Right ventricle myocardium superior (tissue), 1 donor: ENCODE measurements around the gene KLHL6. TPM values are rescaled to one million over a fixed set of nuclear protein-coding genes. Genes with fewer than 3 reads are reported as not detected.

ENCODE experiments used
- ATAC-seq: fragments of 200-7000 bp; cut with Tn5 transposase; one replicate; pipeline ENCODE4 v1.9.1; 2020; ENCODE audit warnings: mild to moderate bottlenecking; ENCODE audit not compliant: poor library complexity
- DNase-seq: peaks from one replicate; pipeline ENCODE4 v3.0.0-alpha.2; 2020
- intact Hi-C: fragments of 100-400 bp; cut with DNase I; formaldehyde crosslinking; loops from one replicate; pipeline ENCODE4 v1.11.2; 2022
- long read RNA-seq: library from polyadenylated mRNA; unstranded; transcript quantifications from one replicate; pipeline ENCODE4 v2.0.0, GENCODE V29; 2021
- total RNA-seq: library from RNA; stranded (reverse); fragmentation: NEBNext Ultra II Directional; extraction: Animal tissue kit (Norgen Biotek cat#: 25700); gene quantifications from one replicate; pipeline ENCODE4 v1.2.1, GENCODE V29; 2021
- donor health status: DM: no; HTN: yes; CAD: no; lungs with severe emphysema.

KLHL6 gene, protein sequence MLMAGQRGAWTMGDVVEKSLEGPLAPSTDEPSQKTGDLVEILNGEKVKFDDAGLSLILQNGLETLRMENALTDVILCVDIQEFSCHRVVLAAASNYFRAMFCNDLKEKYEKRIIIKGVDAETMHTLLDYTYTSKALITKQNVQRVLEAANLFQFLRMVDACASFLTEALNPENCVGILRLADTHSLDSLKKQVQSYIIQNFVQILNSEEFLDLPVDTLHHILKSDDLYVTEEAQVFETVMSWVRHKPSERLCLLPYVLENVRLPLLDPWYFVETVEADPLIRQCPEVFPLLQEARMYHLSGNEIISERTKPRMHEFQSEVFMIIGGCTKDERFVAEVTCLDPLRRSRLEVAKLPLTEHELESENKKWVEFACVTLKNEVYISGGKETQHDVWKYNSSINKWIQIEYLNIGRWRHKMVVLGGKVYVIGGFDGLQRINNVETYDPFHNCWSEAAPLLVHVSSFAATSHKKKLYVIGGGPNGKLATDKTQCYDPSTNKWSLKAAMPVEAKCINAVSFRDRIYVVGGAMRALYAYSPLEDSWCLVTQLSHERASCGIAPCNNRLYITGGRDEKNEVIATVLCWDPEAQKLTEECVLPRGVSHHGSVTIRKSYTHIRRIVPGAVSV
- total RNA-seq, result 0.65 TPM
- long read RNA-seq, full-length matches to known transcripts, result 1 of 2 reads
- long read RNA-seq, partial matches to known transcripts, result 1 of 2 reads
- long read RNA-seq, other reads (novel, unspliced or antisense), result 0 of 2 reads

DNA sequence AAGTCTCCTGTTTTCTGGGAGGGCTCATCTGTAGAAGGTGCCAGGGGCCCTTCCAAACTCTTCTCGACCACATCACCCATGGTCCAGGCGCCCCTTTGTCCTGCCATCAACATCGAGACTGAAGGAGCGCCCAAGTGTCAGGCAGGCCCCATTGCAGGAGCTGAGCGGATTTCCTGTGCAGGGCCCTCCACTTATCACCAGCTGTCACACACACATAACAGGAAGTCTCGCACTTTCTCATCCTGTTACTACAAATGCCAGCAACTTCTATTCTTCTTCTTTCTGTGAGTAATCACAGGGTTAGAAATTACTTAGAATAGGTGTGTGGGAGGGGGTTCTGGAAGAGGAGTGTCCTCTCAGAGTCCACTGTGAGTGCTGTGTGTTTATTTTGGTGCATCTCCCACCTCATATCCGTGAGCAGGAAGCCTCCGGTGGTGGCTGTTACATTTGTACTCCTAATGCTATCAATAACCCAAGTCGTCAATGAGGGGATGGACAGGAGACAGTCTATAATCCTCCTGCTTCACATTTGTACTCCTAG, at the start of gene KLHL6:
Gene KLHL6 (minus strand): TSS at position 166 of the 541 bp plus-strand sequence. CDS start 53 bp downstream, at position 113.
- peak; percentile 74 for ATAC-seq
- DNase-seq, result peak; percentile 65
- intact Hi-C loops, result no loop called here

DNA sequence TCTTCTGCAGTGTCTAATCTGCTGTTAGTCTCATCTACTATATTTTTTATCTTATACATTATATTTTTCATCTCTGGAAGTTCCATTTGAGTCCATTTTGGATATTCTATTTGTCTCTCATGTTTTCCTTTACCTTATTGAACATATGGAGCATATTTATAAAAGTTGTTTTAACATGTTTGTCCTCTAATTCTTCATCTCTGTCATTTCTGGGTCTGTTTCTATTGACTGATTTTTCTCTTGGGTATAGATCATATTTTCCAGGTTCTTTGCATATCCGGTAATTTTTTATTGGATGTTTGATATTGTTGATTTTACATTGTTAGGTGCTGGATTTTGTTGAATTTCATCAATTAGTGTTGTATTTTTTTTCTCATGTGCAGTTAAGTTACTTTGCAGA, 42.5 kb upstream of the KLHL6 start:
- DNase-seq (no peak), ATAC-seq (no peak)
- intact Hi-C loops, result no loop called here

DNA sequence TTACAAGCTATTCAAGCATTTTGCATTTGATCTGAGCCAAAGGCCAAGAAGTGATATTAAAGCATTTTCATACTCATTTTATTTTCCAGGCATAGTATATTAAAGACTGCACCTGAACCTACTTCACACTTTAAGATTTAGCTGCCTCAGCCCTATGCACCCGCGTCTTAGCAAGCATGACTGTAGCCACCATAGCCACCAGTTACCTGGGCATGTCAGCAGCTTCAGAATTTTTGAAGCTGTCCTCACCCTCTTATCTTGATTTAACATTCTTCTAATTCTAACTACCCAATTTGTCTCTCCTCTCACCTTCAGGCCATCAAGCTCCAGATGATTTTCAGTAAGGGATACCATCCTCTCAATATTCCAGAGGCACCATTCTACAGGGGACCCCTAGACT, 39.1 kb upstream of the KLHL6 start:
- intact Hi-C loops, result no loop called here
- ATAC-seq (no peak), DNase-seq (no peak)

DNA sequence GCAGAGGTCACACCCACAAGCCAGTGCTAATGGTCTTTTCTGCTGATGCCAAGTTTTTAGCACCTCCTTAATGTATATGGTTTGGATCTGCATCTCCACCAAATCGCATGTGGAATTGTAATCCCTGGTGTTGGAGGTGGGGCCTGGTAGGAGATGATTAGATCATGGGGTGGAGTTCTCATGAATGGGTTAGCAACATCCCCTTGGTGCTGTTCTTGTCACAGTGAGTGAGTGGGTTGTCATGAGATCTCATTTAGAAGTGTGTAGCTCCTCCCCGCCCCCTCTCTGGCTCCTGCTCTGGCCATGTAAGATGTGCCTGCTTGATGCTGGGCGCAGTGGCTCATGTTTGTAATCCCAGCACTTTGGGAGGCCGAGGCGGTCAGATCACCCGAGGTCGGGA, 37.3 kb upstream of the KLHL6 start:
- intact Hi-C loops, result no loop called here
- no peak for DNase-seq
- no peak for ATAC-seq

DNA sequence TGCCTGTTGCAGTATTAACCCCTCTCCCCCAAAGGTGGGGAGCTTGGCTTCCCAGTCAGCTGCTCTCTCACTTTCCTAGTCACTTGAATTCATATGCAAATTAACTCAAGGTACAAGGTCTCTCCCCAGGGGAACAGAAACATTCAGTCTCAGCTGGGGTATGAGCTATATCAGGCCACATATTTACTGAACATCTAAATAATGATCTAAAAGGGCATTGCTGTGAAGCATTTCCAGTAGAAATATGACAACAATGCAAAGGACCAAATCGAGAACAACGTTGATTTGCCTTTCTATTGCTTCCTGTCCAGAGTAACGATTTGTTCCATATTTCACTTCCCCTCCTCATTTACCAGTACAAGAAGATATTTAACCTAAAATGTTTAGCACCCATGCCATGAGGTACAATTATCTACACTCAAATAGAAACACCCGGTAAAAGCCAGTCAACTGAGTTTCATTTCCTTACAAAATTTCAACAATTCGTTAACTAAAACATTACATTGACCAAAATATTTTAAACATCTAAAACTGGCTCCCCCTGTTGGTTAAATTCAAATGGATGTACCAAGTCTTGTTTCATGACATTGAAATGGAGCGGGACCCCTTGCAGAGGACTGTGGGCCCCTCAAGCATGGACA, 36.5 kb upstream of the KLHL6 start:
- ATAC-seq (no peak), DNase-seq (no peak)
- intact Hi-C loops, result no loop called here

DNA sequence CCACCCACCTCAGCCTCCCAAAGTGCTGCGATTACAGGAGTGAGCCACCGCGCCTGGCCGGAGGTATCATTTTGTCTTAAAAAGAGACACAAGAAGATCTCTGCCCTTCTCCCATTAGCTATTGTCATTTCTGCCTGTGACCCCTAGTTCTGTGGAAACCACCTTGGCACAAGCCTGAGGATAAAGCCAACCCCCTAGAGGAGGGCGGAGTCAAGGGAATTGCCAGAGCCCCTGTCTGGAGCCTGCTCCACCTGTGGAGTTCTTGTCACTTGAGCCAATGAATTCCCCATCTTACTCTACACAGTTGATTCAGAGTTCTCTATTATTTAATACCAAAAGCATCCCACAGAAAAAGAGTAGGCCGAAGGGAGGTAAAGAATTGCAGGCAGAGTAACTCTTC, 34.9 kb upstream of the KLHL6 start:
- no peak for DNase-seq
- no peak for ATAC-seq
- intact Hi-C loops, result no loop called here

DNA sequence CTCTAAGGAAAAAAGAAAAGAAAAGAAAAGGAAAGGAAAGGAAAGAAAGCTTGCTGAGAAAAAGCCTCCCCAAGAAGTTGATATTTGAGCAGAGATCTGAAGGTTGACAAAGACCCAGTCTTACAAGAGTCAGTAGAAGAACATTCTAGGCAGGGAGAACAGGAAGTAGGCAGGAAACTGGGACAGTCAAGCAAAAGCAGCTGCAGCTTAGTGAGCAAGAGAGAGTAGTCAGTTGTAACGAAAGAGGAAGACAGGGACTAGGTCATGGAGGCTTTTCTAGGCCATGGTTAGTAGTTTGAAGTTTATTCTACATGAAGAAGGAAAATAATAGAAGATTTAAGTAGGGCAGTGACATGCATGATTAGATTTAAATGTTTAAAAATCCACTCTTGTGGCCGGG, 31.8 kb upstream of the KLHL6 start:
- ATAC-seq (no peak), DNase-seq (no peak)
- intact Hi-C loops, result no loop called here

DNA sequence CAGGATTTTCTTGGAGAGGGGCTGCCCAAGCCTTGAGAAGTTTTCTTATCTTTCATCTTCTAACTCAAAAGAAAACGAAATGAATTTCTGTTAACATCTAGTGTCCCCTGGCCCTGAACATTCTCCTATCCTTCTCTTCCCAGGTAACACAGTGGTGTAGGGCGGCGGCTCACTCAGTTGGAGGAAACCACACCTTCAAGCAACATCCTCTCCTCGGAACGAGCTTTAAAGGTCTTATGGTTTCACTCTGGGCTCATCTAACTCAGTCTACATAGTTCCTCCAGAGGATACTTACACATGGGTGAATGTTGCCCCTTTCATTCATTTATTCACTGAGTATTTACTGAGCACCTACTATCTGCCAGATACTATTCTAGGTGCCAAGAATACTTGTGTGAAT, 31.0 kb upstream of the KLHL6 start:
- ATAC-seq (no peak), DNase-seq (no peak)
- intact Hi-C loops, result no loop called here

DNA sequence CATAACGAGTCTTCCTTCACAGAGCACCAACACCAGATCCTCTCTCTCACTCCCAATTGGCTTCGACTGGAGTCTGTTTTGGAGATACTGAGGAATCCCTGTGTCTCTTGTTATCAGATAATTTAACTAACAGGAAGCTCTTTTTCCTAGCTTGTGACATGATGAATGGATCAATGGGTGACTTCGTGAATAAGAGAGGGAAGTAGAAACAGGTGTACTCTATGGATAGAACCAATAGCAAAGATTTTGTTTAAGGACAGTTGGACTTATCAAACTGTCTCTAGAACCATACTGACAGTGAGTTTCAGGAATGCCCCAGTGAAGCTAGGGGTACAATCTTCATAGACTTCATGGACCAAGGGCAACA, 29.4 kb upstream of the KLHL6 start:
- DNase-seq (no peak), ATAC-seq (no peak)
- intact Hi-C loops, result loop anchor here (5.0 kb wide), 1 partner anchor 42 kb away; no protein-coding TSS in a partner anchor

DNA sequence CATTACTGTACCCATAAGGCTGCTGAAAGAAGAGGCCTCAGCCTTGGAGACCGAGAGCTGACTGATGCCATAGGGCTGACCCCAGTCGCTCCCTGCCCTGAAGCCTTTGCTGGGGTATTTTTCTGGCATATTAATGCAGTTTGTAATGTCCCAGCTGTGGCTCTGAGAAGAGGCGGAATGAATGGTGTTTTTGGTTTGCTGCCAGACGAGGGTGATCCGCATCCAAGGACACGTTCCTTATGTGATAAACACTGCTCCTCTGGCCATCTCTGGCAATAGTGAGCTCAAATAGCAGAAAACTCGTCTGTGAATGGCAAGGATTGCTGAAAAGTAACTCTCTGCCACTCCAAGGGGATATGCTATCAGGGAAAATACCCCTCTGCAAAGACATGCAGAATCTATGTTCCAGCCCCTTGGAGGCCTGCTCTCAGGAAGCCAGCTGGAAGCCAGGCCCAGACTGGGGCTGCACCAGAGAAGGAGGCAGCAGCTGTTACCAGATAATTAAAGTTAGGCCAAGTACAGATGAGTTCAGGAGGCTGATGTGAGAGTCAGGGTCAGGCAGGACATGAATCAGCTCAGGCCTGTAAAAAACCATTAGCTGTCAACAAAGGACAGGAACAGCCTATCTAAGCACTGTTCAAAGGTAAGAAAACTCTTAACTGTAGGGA, 28.9 kb upstream of the KLHL6 start:
- ATAC-seq (peak; percentile 72), DNase-seq (peak; percentile 72)
- intact Hi-C loops, result loop anchor here (5.0 kb wide), 1 partner anchor 43 kb away; no protein-coding TSS in a partner anchor

DNA sequence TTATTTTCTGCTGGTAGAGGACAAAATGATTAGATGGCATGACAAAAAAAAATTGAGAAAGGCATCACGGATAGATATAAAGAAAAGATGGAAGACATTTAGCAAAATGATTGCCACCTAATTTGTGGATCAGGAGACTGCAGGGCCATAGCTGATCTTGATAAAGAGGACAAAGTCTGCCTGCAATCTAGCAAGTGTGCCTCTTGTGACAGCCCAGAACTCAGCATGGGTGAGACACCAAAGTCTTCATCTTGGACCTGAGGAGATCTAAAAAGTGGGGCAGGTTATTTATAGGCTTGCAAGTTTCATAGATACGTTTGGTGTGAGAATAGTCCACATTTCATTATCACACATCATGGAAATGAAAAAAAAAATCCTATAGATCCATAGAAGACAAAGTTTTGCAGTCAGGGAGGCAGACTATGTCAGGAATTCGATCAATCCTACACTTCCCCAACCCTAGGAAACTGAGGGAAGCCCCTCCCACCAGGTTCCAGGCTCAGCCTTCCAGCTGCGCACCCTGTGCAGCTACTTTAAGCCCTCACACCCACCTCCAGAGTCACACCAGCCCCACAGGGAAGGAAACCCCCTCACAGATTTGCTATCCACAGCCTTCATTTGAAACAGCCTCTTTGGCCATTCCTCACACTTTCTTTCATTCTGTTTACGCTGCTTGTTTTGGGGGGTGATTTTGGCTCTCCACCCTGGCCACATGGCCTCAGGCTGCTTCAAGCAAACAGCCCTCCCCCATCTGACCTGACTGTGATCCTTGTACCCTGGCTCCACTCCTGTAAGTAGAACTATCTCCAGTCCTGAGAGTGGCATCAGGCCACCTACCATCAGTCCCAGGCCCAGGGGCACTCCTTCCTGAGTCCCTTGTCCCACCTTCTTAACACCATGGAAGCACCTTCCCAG, 28.1 kb upstream of the KLHL6 start:
- peak; percentile 38 for ATAC-seq
- intact Hi-C loops, result loop anchor here (5.0 kb wide), 1 partner anchor 44 kb away; no protein-coding TSS in a partner anchor
- no peak for DNase-seq

DNA sequence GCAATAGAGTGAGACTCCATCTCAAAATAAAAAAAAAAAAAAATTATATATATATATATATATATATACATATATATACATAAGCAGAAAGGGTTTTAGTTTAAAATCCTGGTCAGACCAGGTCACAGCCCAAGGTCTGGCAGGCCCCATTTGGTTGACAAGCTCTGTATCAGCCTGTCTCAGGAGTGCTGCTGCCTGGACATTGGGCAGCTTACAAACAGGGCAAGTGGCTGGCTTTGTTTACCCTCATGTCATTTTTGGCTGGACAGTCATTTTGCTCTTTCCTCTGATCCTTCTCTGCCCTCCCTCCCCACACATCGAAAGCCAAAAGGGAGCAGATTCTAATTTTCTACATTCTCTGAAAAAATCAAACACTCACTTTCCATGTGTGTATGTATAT, 26.7 kb upstream of the KLHL6 start:
- DNase-seq (no peak), ATAC-seq (peak; percentile 35)
- intact Hi-C loops, result loop anchor here (5.0 kb wide), 1 partner anchor 45 kb away; no protein-coding TSS in a partner anchor

DNA sequence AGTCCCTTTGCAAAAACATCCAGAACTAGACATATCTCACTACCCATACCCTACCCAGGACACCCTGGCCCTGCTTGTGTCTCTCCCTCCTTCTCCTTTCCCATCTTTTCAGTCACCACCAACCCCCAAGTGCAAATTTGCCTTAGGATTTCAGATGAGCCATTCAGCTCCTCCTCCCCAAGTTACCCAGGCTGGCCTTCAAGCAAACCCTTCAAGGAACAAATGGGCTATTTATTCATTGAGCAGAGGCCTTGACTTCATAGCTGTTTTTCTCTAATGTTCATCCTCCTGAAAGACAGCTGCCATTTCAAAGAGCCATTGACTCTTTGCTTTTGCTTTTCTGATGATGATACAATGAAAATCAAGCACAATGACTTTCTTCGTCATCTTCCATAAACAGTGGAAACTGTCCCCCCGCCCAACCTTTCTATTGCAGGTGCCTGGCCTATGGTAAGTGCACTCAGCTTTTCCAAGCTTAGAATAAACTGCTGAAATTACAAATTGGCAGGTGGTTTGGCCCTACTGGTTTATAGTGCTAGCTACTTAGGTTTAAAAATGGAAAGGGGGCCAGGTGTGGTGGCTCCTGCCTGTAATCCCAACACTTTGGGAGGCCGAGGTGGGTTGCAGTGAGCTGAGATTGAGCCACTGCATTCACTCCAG, 26.1 kb upstream of the KLHL6 start:
- DNase-seq, result no peak
- intact Hi-C loops, result loop anchor here (5.0 kb wide), 1 partner anchor 46 kb away; no protein-coding TSS in a partner anchor
- no peak for ATAC-seq

DNA sequence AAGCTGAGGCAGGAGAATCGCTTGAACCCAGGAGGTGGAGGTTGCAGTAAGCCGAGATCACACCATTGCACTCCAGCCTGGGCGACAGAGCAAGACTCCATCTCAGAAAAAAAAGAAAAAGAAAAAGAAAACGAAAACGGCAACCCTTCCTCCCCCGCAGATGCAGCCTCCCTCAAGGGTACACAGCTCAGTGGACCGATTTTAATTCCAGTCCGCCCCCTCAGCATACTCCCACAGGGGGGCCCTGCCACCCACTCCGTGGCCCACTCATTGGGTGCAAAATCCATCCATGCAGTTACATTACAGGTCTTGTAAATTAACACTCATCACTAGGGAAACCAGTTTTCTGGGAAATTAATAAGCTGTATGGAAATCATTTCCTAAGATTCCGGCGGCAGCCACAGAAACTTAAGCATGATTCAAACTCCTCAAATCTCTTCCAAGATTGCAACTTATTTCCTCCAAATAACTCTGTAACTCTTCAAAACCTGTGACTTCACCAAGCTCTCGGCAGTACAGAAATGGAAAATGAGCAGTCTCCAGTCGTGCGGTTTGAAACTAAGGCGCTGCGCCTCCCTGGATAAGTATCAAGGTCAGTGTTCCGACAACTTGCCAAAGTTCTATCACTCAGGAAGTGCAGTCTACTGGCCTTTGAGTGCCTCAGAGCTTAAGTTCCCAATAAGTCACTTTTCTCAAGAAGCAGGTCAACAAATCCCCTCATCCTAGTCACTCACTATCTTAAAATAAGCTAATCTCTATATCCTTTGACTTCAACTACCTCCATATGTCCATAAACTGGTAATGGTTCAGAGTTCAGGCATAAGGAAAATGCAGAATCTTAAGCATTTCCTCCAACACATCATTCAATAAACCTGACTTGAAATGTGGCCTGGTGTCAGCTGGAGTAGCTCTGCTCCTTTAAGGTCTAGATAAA, 24.7 kb upstream of the KLHL6 start:
- intact Hi-C loops, result loop anchor here (5.0 kb wide), 1 partner anchor 47 kb away; no protein-coding TSS in a partner anchor
- DNase-seq (no peak), ATAC-seq (peak; percentile 65)

DNA sequence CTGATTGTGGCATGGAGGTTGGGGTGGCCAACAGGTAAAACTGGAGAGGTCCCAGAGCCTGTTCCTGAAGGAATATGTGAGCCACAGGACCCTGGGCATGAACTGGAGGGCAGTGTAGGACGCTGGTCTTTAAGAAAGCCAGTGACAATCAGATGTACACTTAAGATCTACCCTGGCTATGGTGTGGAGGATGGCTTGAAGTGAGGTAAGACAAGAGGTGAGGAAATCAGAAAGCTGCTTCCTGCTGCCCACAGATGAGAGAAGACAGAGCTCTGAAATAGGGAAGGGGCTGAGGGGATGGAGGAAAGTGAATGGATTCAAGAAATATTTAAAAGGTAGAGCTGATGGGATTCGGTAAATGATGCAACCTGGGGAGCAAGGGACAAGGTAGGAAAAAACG, 22.7 kb upstream of the KLHL6 start:
- DNase-seq (no peak), ATAC-seq (no peak)
- intact Hi-C loops, result no loop called here

DNA sequence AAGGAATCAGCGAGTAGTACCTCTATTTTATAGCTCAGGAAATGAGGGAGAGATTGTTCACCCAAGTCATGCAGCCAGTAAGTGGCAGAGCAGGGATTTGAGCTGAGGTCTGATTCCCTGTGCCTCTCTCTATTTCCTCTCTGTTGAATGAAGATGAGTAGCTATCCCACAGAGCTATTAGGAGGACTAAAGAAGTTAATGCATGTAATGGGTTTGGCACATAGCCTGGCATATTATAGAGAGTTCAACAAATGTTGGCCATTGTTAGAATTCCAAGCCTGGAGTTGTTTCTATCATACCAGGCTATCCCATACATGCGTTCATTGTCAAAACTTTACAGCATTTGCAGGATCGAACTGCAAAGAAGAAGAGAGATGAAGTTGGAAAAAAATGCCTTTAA, 21.8 kb upstream of the KLHL6 start:
- ATAC-seq (no peak), DNase-seq (no peak)
- intact Hi-C loops, result no loop called here
